ENCODE results near the gene TRMT2A.

GRCh38 chr22:20089226-20089976, 27.6 kb downstream of the TRMT2A start:
- TF ChIP-seq CTCF (IDR thresholded peaks at IDR 0.05; ENCODE audit: control extremely low read depth in 1 of 3, insufficient read depth in 1 of 3, low read depth in 1 of 3, low read length in 3 of 3) (no peak), RFX5 (IDR thresholded peaks at IDR 0.05; ENCODE audit: borderline replicate concordance, low read depth, low read length) (no peak), TAF1 (IDR thresholded peaks at IDR 0.05; ENCODE audit: low read depth, low read length) (no peak), ZNF274 (IDR thresholded peaks at IDR 0.05; ENCODE audit: borderline replicate concordance, extremely low read depth, low read length) (no peak), POLR2AphosphoS5 (IDR thresholded peaks at IDR 0.05; ENCODE audit: low read depth, low read length) (no peak), CEBPB (IDR thresholded peaks at IDR 0.05; ENCODE audit: low read depth, low read length) (no peak), CBX8 (IDR thresholded peaks at IDR 0.05; ENCODE audit: borderline replicate concordance, low read depth, low read length) (no peak), CHD1 (IDR thresholded peaks at IDR 0.05; ENCODE audit: low read depth, low read length) (no peak), TAF7 (optimal IDR thresholded peaks at IDR 0.05; ENCODE audit: borderline replicate concordance, low read depth, low read length) (no peak), RAD21 (IDR thresholded peaks at IDR 0.05 in 1 of 2, conservative IDR thresholded peaks at IDR 0.05 in 1 of 2; ENCODE audit: low read depth in 2 of 2, low read length in 2 of 2) (no peak), POLR2A (IDR thresholded peaks at IDR 0.05; ENCODE audit: control extremely low read depth in 1 of 2, low read depth in 2 of 2, low read length in 2 of 2) (no peak)
